Caco-2 (cell line): ENCODE data around the gene ZNF862. TPM values are rescaled to one million over a fixed set of nuclear protein-coding genes. Genes with fewer than 3 reads are reported as not detected.
A peak's percentile ranks its signal among the peaks of the same experiment; 100 is the strongest.

Experiments
- BruUV-seq: library from RNA; stranded (reverse); fragments of 400-500 nt; replicated peaks from 2 replicates; lab custom pipeline; 2021; lab: Mats Ljungman, UMichigan
- CTCF ChIA-PET: fragments of 300-600 bp; sonication (Branson Sonifier 250); formaldehyde crosslinking; loops from one replicate; lab custom pipeline; 2022; ENCODE audit warnings: antibody characterized with exemption; lab: Charles Lee
- POLR2A ChIA-PET: fragments of 300-600 bp; sonication (Branson Sonifier 250); formaldehyde crosslinking; loops from one replicate; lab custom pipeline; 2022; ENCODE audit warnings: antibody characterized with exemption; lab: Charles Lee
- DNase-seq, 2 experiments: peaks; one replicate each; pipeline versions ENCODE4 v3.0.0 to v3.0.0-alpha.2; 2020 to 2022
- H3K27me3 ChIP-seq: replicated peaks from 2 replicates; pipeline ENCODE4 v1.6.0; 2011; ENCODE audit warnings: low read length; ENCODE audit not compliant: control insufficient read depth, insufficient read depth
- H3K36me3 ChIP-seq: 2 replicates; pipeline ENCODE4 v1.5.1; 2011; ENCODE audit warnings: low read length; ENCODE audit not compliant: control insufficient read depth, insufficient read depth
- H3K4me1 ChIP-seq: fragments of 250-450 bp; sonication (Bioruptor Pico); 2 replicates; pipeline ENCODE4 v1.5.1; 2020; ENCODE audit warnings: mild to moderate bottlenecking
- H3K4me3 ChIP-seq: 2 replicates; pipeline ENCODE4 v1.5.1; 2011; ENCODE audit warnings: low read depth, mild to moderate bottlenecking, control low read depth, low read length
- H3K9me3 ChIP-seq: fragments of 250-450 bp; sonication (Bioruptor Pico); 2 replicates; pipeline ENCODE4 v1.5.1; 2020; ENCODE audit warnings: mild to moderate bottlenecking, moderate library complexity
- H3K27ac Mint-ChIP-seq: one replicate; pipeline ENCODE4 v1.8.0; 2022; ENCODE audit warnings: mixed read lengths; ENCODE audit not compliant: unreplicated experiment
- H3K27me3 Mint-ChIP-seq: one replicate; pipeline ENCODE4 v1.8.0; 2022; ENCODE audit warnings: mixed read lengths; ENCODE audit not compliant: insufficient read depth, unreplicated experiment
- H3K36me3 Mint-ChIP-seq: one replicate; pipeline ENCODE4 v1.8.0; 2022; ENCODE audit warnings: mild to moderate bottlenecking, mixed read lengths; ENCODE audit not compliant: insufficient read depth, unreplicated experiment
- H3K4me1 Mint-ChIP-seq: one replicate; pipeline ENCODE4 v1.8.0; 2022; ENCODE audit warnings: low read depth, mixed read lengths; ENCODE audit not compliant: unreplicated experiment
- H3K4me3 Mint-ChIP-seq: one replicate; pipeline ENCODE4 v1.8.0; 2022; ENCODE audit warnings: mild to moderate bottlenecking, moderate library complexity, mixed read lengths; ENCODE audit not compliant: unreplicated experiment
- H3K9me3 Mint-ChIP-seq: one replicate; pipeline ENCODE4 v1.8.0; 2022; ENCODE audit warnings: mixed read lengths; ENCODE audit not compliant: unreplicated experiment
- CTCF ChIP-seq, 2 experiments: fragments of 200-600 bp in 1 of 2; IDR thresholded peaks; 1 replicate in 1 of 2; 2 replicates in 1 of 2; pipeline versions ENCODE4 v1.5.1 to v1.8.0; 2011 to 2022; ENCODE audit warnings: antibody characterized with exemption in 1 of 2, control low read depth in 1 of 2, inconsistent platforms in 1 of 2, low read depth in 1 of 2, low read length in 1 of 2, mild to moderate bottlenecking in 1 of 2, moderate library complexity in 1 of 2; ENCODE audit not compliant: insufficient read depth in 1 of 2, severe bottlenecking in 1 of 2, unreplicated experiment in 1 of 2
- intact Hi-C: fragments of 100-400 bp; cut with micrococcal nuclease; formaldehyde crosslinking; loops from one replicate; pipeline ENCODE4 v1.10.0; 2022; ENCODE audit not compliant: unreplicated experiment
- total RNA-seq: library from RNA; stranded (reverse); gene quantifications from 2 replicates; pipeline ENCODE4 v1.2.3, GENCODE V29; 2022

The ZNF862 gene
- total RNA-seq, 1 experiment from 2014 or later = 3.5 TPM

GRCh38 chr7:149838992-149839408 is 825 bp downstream of the ZNF862 start:
- Histone ChIP-seq H3K4me3 (peak overlapping the region; percentile 75), H3K27me3 (no peaks in the 10 kb centered on the region), H3K9me3 (no peaks in the 10 kb centered on the region), H3K36me3 (no peaks in the 10 kb centered on the region), H3K4me1 (peaks cover 7% of the 10 kb centered on the region)
- Mint-ChIP-seq H3K27me3 (peaks cover 26% of the 10 kb centered on the region), H3K36me3 (peaks cover 5% of the 10 kb centered on the region), H3K9me3 (no peaks in the 10 kb centered on the region), H3K4me3 (peak overlapping the region; percentile 74), H3K27ac (no peak overlapping the region), H3K4me1 (no peaks in the 10 kb centered on the region)
- CTCF ChIA-PET = interaction anchor here (0.5 kb wide), 1 partner anchor 774 kb away, joined by 3 read pairs; no protein-coding TSS in a partner anchor
- TF ChIP-seq CTCF (IDR thresholded peaks at IDR 0.05; ENCODE audit: insufficient read depth in 1 of 2, low read depth in 1 of 2, low read length in 1 of 2, severe bottlenecking in 1 of 2, unreplicated experiment in 1 of 2) = no peak
- no TSS peak for BruUV-seq
- DNase-seq = no peak
- POLR2A ChIA-PET = interaction anchor here (0.6 kb wide), 1 partner anchor 14 kb away, joined by 3 read pairs; no protein-coding TSS in a partner anchor
- intact Hi-C loops = loop anchor here (1.0 to 5.0 kb wide), 2 partner anchors 34 to 67 kb away; partner anchors contain the start of genes ATP6V0E2 and ZNF467

- intact Hi-C loops = loop anchor here (5.0 kb wide), 1 partner anchor 68 kb away; the partner anchor contains the start of gene ZNF467
- no peaks in the 10 kb centered on the region for H3K36me3 ChIP-seq
- Mint-ChIP-seq H3K36me3 (peaks cover 5% of the 10 kb centered on the region), H3K9me3 (no peaks in the 10 kb centered on the region), H3K27ac (no peak overlapping the region), H3K27me3 (peaks cover 20% of the 10 kb centered on the region), H3K4me1 (no peaks in the 10 kb centered on the region), H3K4me3 (no peak overlapping the region)
- H3K9me3 ChIP-seq = no peaks in the 10 kb centered on the region
- TF ChIP-seq CTCF (IDR thresholded peaks at IDR 0.05; ENCODE audit: insufficient read depth in 1 of 2, low read depth in 1 of 2, low read length in 1 of 2, severe bottlenecking in 1 of 2, unreplicated experiment in 1 of 2) = no peak
- no peak overlapping the region for H3K4me3 ChIP-seq
- BruUV-seq = no TSS peak
- no peaks in the 10 kb centered on the region for H3K27me3 ChIP-seq
- no peak for DNase-seq
- POLR2A ChIA-PET = no interaction called here
- peaks cover 7% of the 10 kb centered on the region for H3K4me1 ChIP-seq
- CTCF ChIA-PET = no interaction called here
These were observed 1.8 kb downstream of the ZNF862 start for GRCh38 chr7:149839933-149840332.

GRCh38 chr7:149843566-149843965 is 5.4 kb downstream of the ZNF862 start:
- H3K9me3 Mint-ChIP-seq = no peaks in the 10 kb centered on the region
- no peak overlapping the region for H3K4me3 Mint-ChIP-seq
- H3K4me1 Mint-ChIP-seq = no peaks in the 10 kb centered on the region
- intact Hi-C loops = no loop called here
- peak in 1 of 2 experiments; percentile 19 for DNase-seq
- Histone ChIP-seq H3K9me3 (no peaks in the 10 kb centered on the region), H3K4me3 (no peak overlapping the region), H3K36me3 (no peaks in the 10 kb centered on the region), H3K27me3 (no peaks in the 10 kb centered on the region), H3K4me1 (peaks cover 5% of the 10 kb centered on the region; the same call in 1 of the 2 replicates)
- BruUV-seq = no TSS peak
- TF ChIP-seq CTCF (IDR thresholded peaks at IDR 0.05; ENCODE audit: insufficient read depth in 1 of 2, low read depth in 1 of 2, low read length in 1 of 2, severe bottlenecking in 1 of 2, unreplicated experiment in 1 of 2) = no peak
- peaks cover 8% of the 10 kb centered on the region for H3K27me3 Mint-ChIP-seq
- H3K36me3 Mint-ChIP-seq = no peaks in the 10 kb centered on the region
- ChIA-PET CTCF (no interaction called here), POLR2A (no interaction called here)
- no peak overlapping the region for H3K27ac Mint-ChIP-seq
